Lung (tissue), 16 donors: ENCODE measurements around the gene ROMO1. TPM values are rescaled to one million over a fixed set of nuclear protein-coding genes. Genes with fewer than 3 reads are reported as not detected.

Experiments used
- ATAC-seq: fragments of 200-7000 bp; cut with Tn5 transposase; one replicate; pipeline ENCODE4 v1.9.1; 2020; ENCODE audit warnings: moderate number of reproducible peaks; ENCODE audit not compliant: insufficient read depth, low FRiP score
- DNase-seq, 3 donors: peaks; one replicate each; pipeline ENCODE4 v3.0.0-alpha.2; 2013 to 2017
- H3K27ac ChIP-seq, 2 donors: one replicate each; pipeline ENCODE4 v1.5.1; 2013; ENCODE audit warnings: mild to moderate bottlenecking in 2 of 2, moderate library complexity in 2 of 2, control low read depth in 1 of 2, inconsistent platforms in 1 of 2, low read depth in 1 of 2, low read length in 1 of 2
- H3K27me3 ChIP-seq, 3 donors: one replicate each; pipeline ENCODE4 v1.5.1; 2013; ENCODE audit warnings: low read length in 2 of 3; ENCODE audit not compliant: control insufficient read depth in 3 of 3, insufficient read depth in 3 of 3
- H3K36me3 ChIP-seq, 4 donors: one replicate each; pipeline ENCODE4 v1.5.1; 2013; ENCODE audit warnings: low read length in 4 of 4, mild to moderate bottlenecking in 1 of 4, moderate library complexity in 1 of 4; ENCODE audit not compliant: control insufficient read depth in 4 of 4, insufficient read depth in 4 of 4
- H3K4me1 ChIP-seq, 5 donors: one replicate each; pipeline ENCODE4 v1.5.1; 2013; ENCODE audit warnings: low read length in 5 of 5, mild to moderate bottlenecking in 2 of 5, moderate library complexity in 1 of 5; ENCODE audit not compliant: control insufficient read depth in 5 of 5, insufficient read depth in 5 of 5
- H3K4me3 ChIP-seq: one replicate; pipeline ENCODE4 v1.5.1; 2013; ENCODE audit warnings: mild to moderate bottlenecking, control low read depth, moderate library complexity
- H3K9ac ChIP-seq, 2 donors: one replicate each; pipeline ENCODE4 v1.5.1; 2013; ENCODE audit warnings: low read length in 2 of 2, control low read depth in 1 of 2; ENCODE audit not compliant: insufficient read depth in 1 of 2
- H3K9me3 ChIP-seq, 4 donors: one replicate each; pipeline ENCODE4 v1.5.1; 2013; ENCODE audit warnings: low read length in 3 of 4, mild to moderate bottlenecking in 1 of 4, moderate library complexity in 1 of 4; ENCODE audit not compliant: control insufficient read depth in 4 of 4, insufficient read depth in 3 of 4
- CTCF ChIP-seq: IDR thresholded peaks from 2 replicates; pipeline ENCODE4 v1.5.1; 2012; ENCODE audit warnings: mild to moderate bottlenecking; ENCODE audit errors: control extremely low read depth, extremely low read depth
- WGBS, 2 donors: extraction: QIAGEN DNeasy Blood & Tissue Kit; methylation state at CpG; one replicate each; pipeline ENCODE4 v1.1.7; 2013; 5-methylcytosine and 5-hydroxymethylcytosine counted together
- long read RNA-seq, 5 donors: transcript quantifications; one replicate each; lab custom pipeline, GENCODE V29; 2026
- polyA plus RNA-seq, 2 donors: library from polyadenylated mRNA; stranded (reverse); fragments of 200-250 nt; gene quantifications; one replicate each; pipeline ENCODE4 v1.2.1, GENCODE V29; 2013
- total RNA-seq, 2 donors: library from RNA; depleted of rRNA in 1 of 2; stranded (reverse); fragments of >200 nt in 1 of 2; gene quantifications; one replicate each; pipeline ENCODE4 v1.2.1, GENCODE V29; 2014 to 2021
- donor health status: control.
- donor health status: control.
- donor health status: Bipolar disorder and iron deficiency.
- donor health status: healthy.
- donor health status: DM: yes; HTN: yes; CAD: no.

Gene ROMO1
- 100 to 1,000 TPM in 1 of 2 donors, 10 to 100 TPM in 1; 98.6 to 176 TPM for total RNA-seq
- 100 to 1,000 TPM; 369 to 501 TPM for polyA plus RNA-seq
- long read RNA-seq, donor 1, transcript ROMO1-203 (3 exons, 422 nt): major isoform, 103 of 174 reads
- long read RNA-seq, donor 1, transcript ROMO1-204 (3 exons, 498 nt): minor isoform, 44 of 174 reads
- long read RNA-seq, donor 1, transcript ROMO1-201 (2 exons, 496 nt): minor isoform, 27 of 174 reads
- long read RNA-seq, donor 1, partial matches to known transcripts: 0 of 174 reads
- long read RNA-seq, donor 1, other reads (novel, unspliced or antisense): 0 of 174 reads
- long read RNA-seq, donor 2, transcript ROMO1-204 (3 exons, 498 nt): minor isoform, 30 of 113 reads
- long read RNA-seq, donor 2, transcript ROMO1-203 (3 exons, 422 nt): major isoform, 44 of 113 reads
- long read RNA-seq, donor 2, transcript ROMO1-201 (2 exons, 496 nt): minor isoform, 30 of 113 reads
- long read RNA-seq, donor 2, partial matches to known transcripts: 9 of 113 reads
- long read RNA-seq, donor 2, other reads (novel, unspliced or antisense): 0 of 113 reads
- long read RNA-seq, donor 3, transcript ROMO1-204 (3 exons, 498 nt): minor isoform, 33 of 118 reads
- long read RNA-seq, donor 3, transcript ROMO1-203 (3 exons, 422 nt): major isoform, 63 of 118 reads
- long read RNA-seq, donor 3, transcript ROMO1-201 (2 exons, 496 nt): minor isoform, 21 of 118 reads
- long read RNA-seq, donor 3, partial matches to known transcripts: 0 of 118 reads
- long read RNA-seq, donor 3, other reads (novel, unspliced or antisense): 0 of 118 reads
- long read RNA-seq, donor 4, transcript ROMO1-203 (3 exons, 422 nt): major isoform, 42 of 87 reads
- long read RNA-seq, donor 4, transcript ROMO1-201 (2 exons, 496 nt): minor isoform, 24 of 87 reads
- long read RNA-seq, donor 4, transcript ROMO1-204 (3 exons, 498 nt): minor isoform, 21 of 87 reads
- long read RNA-seq, donor 4, partial matches to known transcripts: 0 of 87 reads
- long read RNA-seq, donor 4, other reads (novel, unspliced or antisense): 0 of 87 reads
- long read RNA-seq, donor 5, transcript ROMO1-201 (2 exons, 496 nt): minor isoform, 50 of 241 reads
- long read RNA-seq, donor 5, transcript ROMO1-203 (3 exons, 422 nt): major isoform, 134 of 241 reads
- long read RNA-seq, donor 5, transcript ROMO1-204 (3 exons, 498 nt): minor isoform, 56 of 241 reads
- long read RNA-seq, donor 5, partial matches to known transcripts: 0 of 241 reads
- long read RNA-seq, donor 5, other reads (novel, unspliced or antisense): 0 of 241 reads

GRCh38 chr20:35699127-35699956 is at the start of gene ROMO1, which contains the start of gene NFS1:
TSS of gene ROMO1 (plus strand) at chr20:35699405. CDS start at chr20:35699633, 228 bp downstream.
TSS of gene NFS1 (minus strand) at chr20:35699352. CDS start at chr20:35699288, 64 bp downstream.
- no peaks in the 10 kb centered on the region for H3K27me3 ChIP-seq
- peaks cover 5 to 23% (median 10%) of the 10 kb centered on the region in 4 donors for H3K36me3 ChIP-seq
- H3K9ac ChIP-seq: peak within 1 kb of the TSS; percentile 78 to 97
- TF ChIP-seq CTCF: peak; percentile 3
- 0 to 1% methylated on average over 67 to 81 of the region's 81 CpGs for WGBS, 2 donors
- DNase-seq: peak; percentile 92 to 95 (median 93)
- peak within 1 kb of the TSS; percentile 89 to 98 for H3K27ac ChIP-seq
- peak; percentile 96 for ATAC-seq
- H3K9me3 ChIP-seq: no peaks in the 10 kb centered on the region
- peaks cover 0 to 16% (median 3%) of the 10 kb centered on the region in 5 donors for H3K4me1 ChIP-seq
- peak within 1 kb of the TSS; percentile 90 for H3K4me3 ChIP-seq

GRCh38 chr20:35650632-35651031 is 48.6 kb upstream of the ROMO1 start:
- no peak for DNase-seq
- Histone ChIP-seq H3K27ac (no peak overlapping the region), H3K36me3 (peaks cover 20 to 31% (median 22%) of the 10 kb centered on the region in 4 donors), H3K4me3 (no peak overlapping the region), H3K9me3 (peaks cover 0 to 2% (median 0%) of the 10 kb centered on the region in 4 donors), H3K9ac (peak overlapping the region in 1 of 2 donors; percentile 8), H3K4me1 (peaks cover 0 to 36% (median 17%) of the 10 kb centered on the region in 5 donors), H3K27me3 (no peaks in the 10 kb centered on the region)
- ATAC-seq: no peak
- no peak for TF ChIP-seq CTCF
- WGBS, 2 donors: 75 to 84% methylated on average over 3 of the region's 3 CpGs

GRCh38 chr20:35651958-35652357 is 47.2 kb upstream of the ROMO1 start:
- peaks cover 20 to 31% (median 22%) of the 10 kb centered on the region in 4 donors for H3K36me3 ChIP-seq

More at GRCh38 chr20:35651958-35652357, 47.2 kb upstream of the ROMO1 start:
- Histone ChIP-seq H3K4me3 (no peak overlapping the region), H3K9me3 (peaks cover 0 to 2% (median 0%) of the 10 kb centered on the region in 4 donors), H3K9ac (no peak overlapping the region), H3K4me1 (peaks cover 0 to 39% (median 20%) of the 10 kb centered on the region in 5 donors), H3K27me3 (no peaks in the 10 kb centered on the region), H3K27ac (no peak overlapping the region)
- no peak for TF ChIP-seq CTCF
- DNase-seq: no peak
- ATAC-seq: no peak
